ENCODE results near the gene SCGN.

- TF ChIP-seq CTCF (IDR thresholded peaks at IDR 0.05; ENCODE audit: low read length) (no peak), EZH2 (IDR thresholded peaks at IDR 0.05; ENCODE audit: borderline replicate concordance, low read length) (no peak)
Measured at GRCh38 chr6:25670793-25671513, 18.9 kb downstream of the SCGN start.

Data from OCI-LY1 (cell line).